ENCODE data around the gene AOPEP. TPM values are rescaled to one million over a fixed set of nuclear protein-coding genes. Genes with fewer than 3 reads are reported as not detected.

AOPEP gene
- total RNA-seq, 1 donor from 2014 or later: 16.6 TPM

GRCh38 chr9:95093586-95093985 lies 367.1 kb downstream of the AOPEP start:
- peaks cover 23% of the 10 kb centered on the region for H3K27me3 Mint-ChIP-seq (ENCODE audit: insufficient read depth, low read depth)
- H3K36me3 Mint-ChIP-seq: peaks cover 28% of the 10 kb centered on the region
- peaks cover 19% of the 10 kb centered on the region for H3F3A ChIP-seq (ENCODE audit: low read depth)
- no peak overlapping the region for H3K27ac ChIP-seq
- peak overlapping the region; percentile 69 for H3K27ac Mint-ChIP-seq
- H3K4me3 ChIP-seq: no peak overlapping the region
- H3K9me3 ChIP-seq (ENCODE audit: low read depth): no peaks in the 10 kb centered on the region
- H3K27me3 ChIP-seq: no peaks in the 10 kb centered on the region
- H3K79me2 ChIP-seq (ENCODE audit: low read depth): no peaks in the 10 kb centered on the region
- H3K4me2 ChIP-seq: no peak overlapping the region
- H3K4me1 Mint-ChIP-seq: peaks cover 70% of the 10 kb centered on the region
- peaks cover 44% of the 10 kb centered on the region for H4K20me1 ChIP-seq (ENCODE audit: low read depth)
- no peak for DNase-seq (ENCODE audit: low spot score)
- TF ChIP-seq EZH2 (IDR thresholded peaks at IDR 0.05) (no peak), CTCF (IDR thresholded peaks at IDR 0.05) (no peak), EZH2phosphoT487 (IDR thresholded peaks at IDR 0.05) (no peak)
- peaks cover 22% of the 10 kb centered on the region for H3K4me1 ChIP-seq
- peak overlapping the region; percentile 43 for H3K4me3 Mint-ChIP-seq
- no peaks in the 10 kb centered on the region for H3K36me3 ChIP-seq
- H3K9me3 Mint-ChIP-seq: no peaks in the 10 kb centered on the region
- no peak overlapping the region for H3K9ac ChIP-seq
- no peak overlapping the region for H2AFZ ChIP-seq (replicated peaks)

GRCh38 chr9:95094002-95094401 lies 367.5 kb downstream of the AOPEP start:
- Histone ChIP-seq H3K79me2 (ENCODE audit: low read depth) (no peaks in the 10 kb centered on the region), H3K27me3 (no peaks in the 10 kb centered on the region), H3K9ac (no peak overlapping the region), H3K4me2 (no peak overlapping the region), H3K4me1 (peaks cover 22% of the 10 kb centered on the region), H3K27ac (no peak overlapping the region), H3K9me3 (ENCODE audit: low read depth) (no peaks in the 10 kb centered on the region), H3F3A (ENCODE audit: low read depth) (peaks cover 19% of the 10 kb centered on the region), H3K4me3 (no peak overlapping the region), H2AFZ (replicated peaks) (no peak overlapping the region), H3K36me3 (no peaks in the 10 kb centered on the region), H4K20me1 (ENCODE audit: low read depth) (peaks cover 40% of the 10 kb centered on the region)
- TF ChIP-seq CTCF (IDR thresholded peaks at IDR 0.05): no peak
- no peak for TF ChIP-seq EZH2phosphoT487 (IDR thresholded peaks at IDR 0.05)
- no peak for TF ChIP-seq EZH2 (IDR thresholded peaks at IDR 0.05)
- Mint-ChIP-seq H3K4me3 (no peak overlapping the region), H3K27ac (peak overlapping the region; percentile 69), H3K4me1 (peaks cover 72% of the 10 kb centered on the region), H3K9me3 (no peaks in the 10 kb centered on the region), H3K36me3 (peaks cover 28% of the 10 kb centered on the region), H3K27me3 (ENCODE audit: insufficient read depth, low read depth) (peaks cover 23% of the 10 kb centered on the region)
- no peak for DNase-seq (ENCODE audit: low spot score)

- peaks cover 60% of the 10 kb centered on the region for H3K4me1 Mint-ChIP-seq
- H3K4me3 Mint-ChIP-seq: peak overlapping the region; percentile 11
- no peak overlapping the region for H3K27ac Mint-ChIP-seq
Measured at GRCh38 chr9:95095641-95096355, 369.3 kb downstream of the AOPEP start.

More at GRCh38 chr9:95095641-95096355, 369.3 kb downstream of the AOPEP start:
- no peaks in the 10 kb centered on the region for H3K9me3 Mint-ChIP-seq
- no peak overlapping the region for H3K4me2 ChIP-seq
- H3K9ac ChIP-seq: no peak overlapping the region
- H3K27ac ChIP-seq: no peak overlapping the region
- DNase-seq (ENCODE audit: low spot score): no peak
- H3K4me3 ChIP-seq: no peak overlapping the region
- H3K4me1 ChIP-seq: peaks cover 22% of the 10 kb centered on the region
- no peaks in the 10 kb centered on the region for H3K36me3 ChIP-seq
- H3F3A ChIP-seq (ENCODE audit: low read depth): peaks cover 19% of the 10 kb centered on the region
- H3K79me2 ChIP-seq (ENCODE audit: low read depth): no peaks in the 10 kb centered on the region
- no peaks in the 10 kb centered on the region for H3K9me3 ChIP-seq (ENCODE audit: low read depth)
- peaks cover 21% of the 10 kb centered on the region for H3K27me3 Mint-ChIP-seq (ENCODE audit: insufficient read depth, low read depth)
- TF ChIP-seq EZH2 (IDR thresholded peaks at IDR 0.05): no peak
- TF ChIP-seq EZH2phosphoT487 (IDR thresholded peaks at IDR 0.05): no peak
- TF ChIP-seq CTCF (IDR thresholded peaks at IDR 0.05): no peak
- H2AFZ ChIP-seq (replicated peaks): no peak overlapping the region
- H3K36me3 Mint-ChIP-seq: peaks cover 32% of the 10 kb centered on the region
- no peaks in the 10 kb centered on the region for H3K27me3 ChIP-seq
- peaks cover 25% of the 10 kb centered on the region for H4K20me1 ChIP-seq (ENCODE audit: low read depth)
